A172 (cell line): ENCODE results near the gene MCF2L2. TPM values are rescaled to one million over a fixed set of nuclear protein-coding genes. Genes with fewer than 3 reads are reported as not detected.
"Not testable (repeated sequence)": the region's sequence is repeated elsewhere in the genome, so short reads cannot be mapped to it uniquely, and the experiment has no call there.

Source experiments
- DNase-seq: peaks from one replicate; pipeline ENCODE4 v3.0.0-alpha.2; 2015; ENCODE audit warnings: low spot score
- total RNA-seq: library from RNA; depleted of rRNA; stranded (reverse); fragments of >200 nt; shearing (Covaris generic); gene quantifications from 2 replicates; pipeline ENCODE4 v1.2.3, GENCODE V29; 2014

The MCF2L2 gene
- total RNA-seq, 1 experiment from 2014 or later = 0.22 TPM

DNA sequence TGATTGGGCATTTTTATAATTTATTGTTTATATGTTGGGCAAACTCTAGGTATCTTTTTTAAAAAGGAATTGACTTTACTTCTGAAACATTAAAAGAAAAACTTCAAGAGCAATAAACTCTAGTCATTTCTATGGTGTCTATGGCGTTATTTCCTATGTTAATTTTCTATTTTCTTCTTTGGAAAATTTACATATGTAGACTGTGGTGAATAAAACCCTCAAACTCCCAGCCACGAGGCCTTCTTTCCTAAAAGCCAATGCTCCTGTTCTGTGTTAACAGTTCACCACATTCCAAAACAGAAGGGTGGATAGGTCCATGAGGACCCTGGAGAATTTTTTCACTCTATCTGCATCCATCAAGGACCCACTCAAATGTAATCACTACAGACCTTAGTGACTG is 219.6 kb downstream of the MCF2L2 start:
- DNase-seq = no peak

DNA sequence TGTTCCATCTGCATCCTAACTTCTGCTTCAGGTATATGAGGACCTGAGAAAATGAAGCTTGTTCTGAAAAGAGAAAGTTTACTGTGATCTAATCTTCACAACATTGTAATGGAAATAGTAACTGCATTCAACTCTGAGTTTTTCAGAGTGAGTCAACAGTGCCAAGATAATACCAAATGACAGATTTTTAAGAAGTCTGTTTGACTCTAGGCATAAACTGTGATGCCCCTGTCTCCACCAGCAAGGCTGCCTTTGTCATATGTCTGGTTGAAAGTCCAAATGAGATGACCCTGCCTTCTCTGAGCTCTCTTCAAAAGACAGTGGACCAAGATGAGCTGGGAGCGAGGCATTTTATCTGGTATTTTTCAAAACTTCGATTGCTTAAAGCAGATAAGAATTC is 220.2 kb downstream of the MCF2L2 start:
- DNase-seq = no peak

DNA sequence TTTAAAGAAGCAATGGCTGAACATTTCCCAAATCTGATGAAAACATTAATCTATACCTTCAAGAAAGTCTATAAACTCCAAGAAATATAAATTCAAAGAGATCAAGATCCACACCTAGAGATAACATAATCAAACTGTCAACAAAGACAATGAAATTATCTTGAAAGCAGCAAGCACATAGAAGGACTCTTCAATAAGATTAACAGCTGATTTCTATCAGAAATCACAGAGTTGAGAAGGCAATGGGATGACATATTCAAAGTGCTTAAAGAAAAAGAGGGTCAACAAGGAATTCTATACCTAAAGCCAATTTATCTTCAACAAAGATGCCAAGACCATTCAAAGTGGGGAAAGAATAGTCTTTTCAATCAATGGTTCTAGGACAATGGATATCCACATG is 224.7 kb downstream of the MCF2L2 start:
- DNase-seq = no peak

DNA sequence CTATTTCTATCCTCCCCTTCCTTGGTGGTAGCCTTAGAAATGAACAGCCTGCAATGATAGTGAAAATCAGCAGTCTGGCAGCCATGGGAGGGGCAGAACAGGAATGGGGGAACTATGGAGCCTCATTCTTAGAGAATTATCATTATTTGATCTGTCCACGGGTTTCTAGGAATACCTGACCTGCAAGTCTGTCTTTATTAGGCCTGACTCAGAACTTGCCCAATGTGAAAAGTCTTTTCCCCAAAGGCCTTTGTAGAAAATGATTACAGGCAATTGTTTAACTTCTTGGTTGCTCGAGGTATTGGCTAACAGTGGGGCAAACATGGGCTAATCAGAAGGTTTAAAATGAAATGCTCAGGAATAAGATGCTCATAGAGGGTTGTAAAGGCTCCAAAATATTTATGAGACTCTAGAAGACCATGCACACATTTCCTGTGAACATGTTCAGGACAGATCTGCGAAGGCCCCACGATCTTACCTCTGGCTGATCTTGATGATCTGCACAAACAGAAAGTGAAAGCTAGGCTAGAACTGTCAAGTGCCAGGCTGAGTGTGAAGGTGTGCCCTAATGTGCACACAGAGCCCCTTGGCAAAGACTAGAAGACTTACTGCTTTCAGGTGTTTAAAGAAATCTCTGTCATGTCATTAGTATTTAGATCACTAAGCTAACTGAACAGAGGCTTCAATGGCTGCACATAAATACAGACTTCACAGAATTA is 226.3 kb downstream of the MCF2L2 start:
- no peak for DNase-seq

DNA sequence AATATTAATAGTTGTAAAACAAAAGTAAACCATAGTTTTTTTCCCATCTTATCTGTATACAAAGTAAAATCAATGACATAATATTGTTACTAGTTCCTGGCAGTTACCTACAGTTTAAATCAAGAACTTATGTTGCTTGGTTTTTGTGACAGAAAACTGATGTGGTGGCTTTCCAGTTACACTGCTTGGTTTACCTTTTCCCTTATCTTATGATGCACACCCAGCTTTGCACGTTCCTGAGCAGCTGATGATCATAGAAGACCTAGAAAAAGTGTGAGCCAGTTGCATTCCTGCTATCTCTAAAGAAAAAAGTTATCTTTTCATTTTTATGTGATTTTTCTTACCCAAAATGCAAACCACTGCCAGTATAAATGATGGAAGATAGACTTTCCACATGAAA is 229.5 kb downstream of the MCF2L2 start:
- no peak for DNase-seq

DNA sequence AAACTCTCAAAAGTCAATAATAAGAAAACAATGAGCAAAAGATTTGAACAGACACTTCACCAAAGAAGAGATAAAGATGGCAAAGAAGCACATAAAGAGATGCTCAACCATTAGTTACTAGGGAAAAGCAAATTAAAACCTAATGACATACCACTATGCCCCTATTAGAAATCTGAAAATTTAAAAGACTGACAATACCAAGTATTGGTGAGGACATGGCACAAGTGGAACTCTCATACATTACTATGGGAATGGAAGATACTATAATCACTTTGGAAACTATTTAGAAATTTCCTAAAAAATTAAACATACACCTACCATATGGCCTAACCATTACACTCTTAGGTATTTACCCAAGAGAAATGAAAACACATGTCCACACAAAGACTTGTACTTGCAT is 230.7 kb downstream of the MCF2L2 start:
- no peak for DNase-seq

DNA sequence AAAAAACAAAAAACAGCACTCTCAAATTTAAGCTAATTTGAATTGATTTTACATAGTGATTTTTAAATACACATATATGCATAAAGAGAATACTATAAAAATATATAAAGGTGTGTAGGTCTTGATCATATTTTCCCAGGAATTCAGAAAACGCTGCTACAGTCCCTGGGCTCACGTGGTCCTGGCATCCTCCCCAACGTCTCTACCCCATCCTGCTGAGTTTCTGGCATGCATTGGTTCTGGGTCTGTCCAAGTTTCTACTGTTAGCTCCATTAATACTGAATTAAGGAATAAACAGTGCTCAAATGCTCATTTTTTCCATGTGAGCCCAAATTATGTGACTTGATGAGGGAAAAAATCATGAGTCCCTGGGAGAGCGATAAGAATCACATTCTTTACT is 233.2 kb downstream of the MCF2L2 start:
- no peak for DNase-seq

DNA sequence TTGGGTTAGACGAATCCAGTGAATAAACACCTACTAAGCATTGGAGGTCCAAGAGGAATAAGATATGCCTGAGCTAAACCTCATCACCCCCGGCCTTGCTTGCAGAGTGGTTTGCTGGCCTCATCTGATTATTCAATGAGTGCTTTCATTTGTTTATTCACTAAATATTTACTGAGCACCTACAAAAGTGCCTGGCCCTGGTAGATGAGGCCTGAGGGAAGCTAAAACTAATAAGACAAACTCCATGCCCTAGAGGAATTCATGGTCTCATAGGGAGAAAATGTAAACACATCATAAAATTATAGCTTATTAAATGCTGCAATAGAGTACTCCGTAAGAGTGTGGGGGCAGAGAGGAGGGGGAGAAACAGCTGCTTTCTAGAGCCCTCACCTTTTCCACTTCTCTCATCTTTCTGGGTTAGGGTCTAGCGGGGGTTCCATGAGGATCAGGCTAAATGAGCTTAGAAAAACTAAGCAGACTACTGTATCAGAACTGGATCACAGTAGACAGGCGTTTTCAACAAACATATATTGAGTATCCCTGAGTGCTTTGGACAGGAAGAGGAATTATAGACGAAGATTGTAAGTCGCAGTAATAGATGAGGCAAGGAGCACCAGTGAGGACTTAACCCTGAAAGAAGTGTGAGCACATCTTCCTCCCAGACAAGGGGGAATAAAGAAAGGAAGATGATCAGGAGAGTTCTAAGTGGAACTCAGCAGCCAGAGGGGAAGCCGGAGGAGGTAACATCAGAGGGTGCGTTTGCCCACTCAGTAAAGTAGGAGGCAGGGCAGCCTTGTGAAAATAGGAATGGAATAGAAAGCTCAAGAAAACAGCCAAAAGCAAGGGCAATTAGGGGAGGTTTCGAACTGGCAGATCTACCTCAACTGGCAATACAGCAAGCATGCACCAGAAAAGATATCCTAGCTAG is 234.4 kb downstream of the MCF2L2 start:
- no peak for DNase-seq

DNA sequence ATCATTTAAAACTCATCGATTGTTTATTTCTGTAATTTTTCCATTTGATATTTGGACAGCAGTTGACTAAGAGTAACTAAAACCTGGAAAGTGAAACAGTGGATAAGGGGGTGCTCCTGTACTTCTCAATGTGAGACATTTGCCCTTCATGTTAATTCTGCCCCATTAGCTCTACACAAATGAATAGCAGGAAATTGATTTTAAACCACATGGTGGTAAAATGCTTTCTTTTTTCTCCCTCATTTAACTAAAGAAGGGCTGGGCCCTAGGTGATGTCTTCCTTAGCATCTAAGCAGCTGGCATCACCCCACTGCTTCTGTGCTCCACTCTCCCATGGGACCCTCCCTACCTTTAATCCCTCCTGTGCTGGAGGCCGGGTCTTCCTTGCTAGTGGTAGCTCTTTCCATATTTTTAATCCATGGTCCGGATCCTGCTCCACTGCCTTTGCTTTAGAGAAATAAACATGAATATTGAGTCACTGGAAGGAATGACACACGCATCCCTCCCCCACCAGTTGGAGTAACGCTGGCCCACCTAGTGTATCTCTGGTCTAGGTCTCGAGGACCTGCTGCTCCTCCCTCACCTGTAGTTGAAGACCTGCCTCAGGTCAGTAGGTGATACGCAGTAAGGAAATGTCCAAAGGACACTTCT is 235.6 kb downstream of the MCF2L2 start:
- DNase-seq = no peak

DNA sequence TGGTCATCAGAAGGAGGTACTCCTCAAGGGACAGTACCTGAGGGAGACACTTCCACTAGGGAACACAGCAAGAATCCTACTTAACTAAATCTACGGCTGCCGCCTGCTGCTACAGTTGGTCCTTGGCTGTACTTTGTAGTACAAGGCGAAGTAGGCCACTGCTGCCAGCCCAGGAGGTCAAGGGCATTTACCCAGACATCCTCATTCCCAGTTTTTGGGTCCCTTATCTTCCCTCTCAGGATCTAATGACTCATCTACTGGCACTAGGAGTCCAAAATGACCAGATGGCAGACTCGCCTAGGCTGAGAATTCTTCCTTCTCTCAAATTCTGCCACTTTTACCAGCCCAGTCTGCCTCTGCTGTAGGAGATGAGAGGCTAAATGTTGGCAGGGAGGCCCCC is 238.8 kb downstream of the MCF2L2 start:
- DNase-seq = peak; percentile 35

DNA sequence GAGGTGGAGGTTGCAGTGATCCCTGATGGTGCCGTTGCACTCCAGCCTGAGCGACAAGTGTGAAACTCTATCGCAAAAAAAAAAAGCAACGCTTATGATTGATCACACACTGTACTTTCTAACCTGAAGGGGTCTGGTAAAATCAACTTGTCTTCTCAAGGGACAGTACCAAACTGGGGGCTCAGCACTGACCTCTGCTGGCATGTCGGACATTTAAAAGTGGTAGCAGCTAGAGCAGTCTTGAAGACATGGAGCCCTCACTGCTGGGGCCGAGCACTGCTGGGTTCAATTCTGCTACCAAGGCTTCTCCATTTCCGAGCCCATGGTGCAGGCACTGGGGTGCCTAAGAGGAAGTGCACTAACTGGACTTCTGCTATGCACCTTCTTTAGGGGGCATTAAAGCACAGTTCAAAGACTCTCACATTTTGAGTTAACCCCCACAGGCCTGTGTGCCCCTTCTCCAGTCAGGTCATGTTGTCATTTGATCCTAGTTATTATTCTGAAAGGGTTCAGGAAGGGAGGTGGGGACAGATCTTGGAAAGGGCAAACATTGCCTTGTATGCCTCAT is 239.4 kb downstream of the MCF2L2 start:
- DNase-seq = no peak

DNA sequence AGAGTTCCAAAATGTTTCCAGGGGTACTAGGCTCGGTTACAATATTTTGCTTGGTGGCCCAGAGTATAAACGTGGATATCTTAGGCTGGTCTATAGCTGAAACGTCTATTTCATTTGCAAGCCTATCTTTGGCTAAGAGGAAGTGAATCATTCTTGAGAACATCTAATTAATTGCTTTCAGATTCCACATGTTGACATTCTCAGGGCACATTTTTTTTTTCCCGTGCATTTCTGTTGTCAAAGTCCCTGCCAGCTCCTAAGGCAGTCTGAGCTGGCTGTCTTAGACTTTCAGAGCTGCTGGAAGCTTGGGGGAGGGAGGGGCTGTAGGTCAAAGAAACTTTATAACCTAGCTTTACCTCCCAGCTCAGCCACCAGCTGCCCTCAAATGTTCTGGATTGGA is 242.7 kb downstream of the MCF2L2 start:
- DNase-seq = peak; percentile 91

DNA sequence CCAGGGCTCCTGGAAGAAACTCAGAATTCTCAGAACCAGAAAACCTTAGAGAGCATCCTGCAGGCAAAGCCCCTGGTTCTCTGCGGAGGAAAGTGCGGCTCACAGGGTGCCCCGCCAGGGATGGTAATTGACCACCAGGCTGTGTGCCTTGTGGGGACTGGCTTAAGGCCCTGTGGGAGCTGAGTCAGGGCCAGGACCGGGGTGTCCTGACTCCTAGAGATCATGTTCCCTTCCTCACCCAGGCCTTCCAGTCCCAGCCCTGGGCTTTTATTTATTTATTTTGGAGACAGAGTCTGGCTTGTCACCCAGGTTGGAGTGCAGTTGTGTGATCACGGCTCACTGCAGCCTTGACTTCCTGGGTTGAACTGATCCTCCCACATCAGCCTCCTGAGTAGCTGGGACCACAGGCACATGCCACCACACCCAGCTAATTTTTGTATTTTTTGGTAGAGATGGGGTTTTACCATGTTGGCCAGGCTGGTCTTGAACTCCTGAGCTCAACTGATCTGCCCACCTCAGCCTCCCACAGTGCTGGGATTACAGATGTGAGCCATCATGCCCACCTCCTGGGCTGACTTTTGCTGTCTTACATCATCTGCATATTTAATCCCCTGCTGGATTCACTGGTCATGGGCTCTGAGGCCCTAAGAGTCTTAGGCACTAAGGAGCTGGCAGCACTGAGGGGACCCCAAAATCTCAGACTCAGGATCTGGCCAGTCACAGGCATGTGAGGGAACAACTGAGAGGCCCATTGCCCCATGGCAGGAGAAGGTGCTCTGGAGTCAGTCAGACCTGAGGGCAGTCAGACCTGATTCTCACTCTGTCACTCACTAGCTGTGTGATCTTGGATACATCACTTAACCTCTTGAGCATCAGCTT is 245.4 kb downstream of the MCF2L2 start:
- DNase-seq = no peak

DNA sequence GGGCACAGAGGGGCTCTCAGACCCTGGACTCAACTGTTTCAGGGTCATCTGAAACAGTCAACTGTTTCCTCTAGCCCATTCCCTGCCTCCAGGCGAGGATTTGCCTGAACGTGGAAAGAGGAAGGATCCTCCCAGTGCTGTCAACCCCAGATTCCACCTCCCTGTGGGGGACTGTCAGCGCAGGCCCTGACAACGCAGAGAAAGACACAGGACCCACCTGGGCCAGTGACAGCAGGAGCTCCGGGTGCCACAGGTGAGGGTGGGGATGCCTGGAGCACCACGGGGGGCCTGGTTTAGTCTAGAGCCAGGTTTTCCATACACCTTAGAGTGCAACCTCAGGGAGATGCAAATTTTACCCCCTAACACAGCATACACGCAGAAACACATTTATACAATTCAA is 246.3 kb downstream of the MCF2L2 start:
- DNase-seq = no peak

DNA sequence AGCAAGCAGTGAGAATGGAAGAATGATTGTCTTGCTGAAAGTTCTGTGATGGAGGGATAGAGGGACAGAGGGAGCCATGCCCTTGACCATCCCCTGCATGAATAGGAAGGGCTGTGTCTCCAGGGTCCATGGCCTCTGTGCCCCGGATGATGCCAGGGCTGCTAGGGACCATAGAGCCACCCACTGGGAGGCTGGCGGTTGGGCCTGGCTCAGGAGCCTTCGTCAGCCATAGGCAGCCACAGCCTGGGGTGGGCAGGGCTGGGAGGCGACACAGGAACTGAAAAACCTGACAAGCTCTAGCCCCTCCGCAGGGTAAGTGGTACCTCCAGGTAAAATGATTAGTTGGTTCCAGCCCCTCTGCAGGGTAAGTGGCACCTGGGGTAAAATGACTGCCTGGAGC is 246.8 kb downstream of the MCF2L2 start:
- DNase-seq = no peak

DNA sequence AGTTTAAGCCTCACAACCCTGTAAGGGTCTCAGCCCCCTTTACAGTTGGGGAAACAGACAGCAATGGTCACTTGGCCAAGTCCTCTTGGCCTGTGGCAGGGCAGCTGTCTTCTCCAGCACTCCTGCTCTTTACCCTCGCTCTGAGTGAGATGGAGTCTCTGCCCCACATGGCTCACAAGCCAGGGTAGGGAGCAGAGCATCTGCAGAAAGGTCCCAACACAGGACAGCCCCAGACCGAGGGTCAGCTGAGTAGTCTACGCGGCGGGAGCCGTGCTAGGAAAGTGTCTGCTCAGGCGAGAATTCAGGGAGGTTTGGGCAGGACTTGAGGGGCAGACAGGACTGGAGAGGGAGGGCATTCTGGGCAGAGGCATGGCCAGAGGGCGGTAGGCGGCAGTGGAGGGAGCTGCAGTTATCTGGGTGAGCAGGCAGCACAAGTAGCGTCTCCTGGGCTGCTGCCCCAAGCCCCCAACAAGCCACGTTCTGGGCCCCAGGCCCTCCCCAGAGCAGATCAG is 247.6 kb downstream of the MCF2L2 start:
- no peak for DNase-seq

DNA sequence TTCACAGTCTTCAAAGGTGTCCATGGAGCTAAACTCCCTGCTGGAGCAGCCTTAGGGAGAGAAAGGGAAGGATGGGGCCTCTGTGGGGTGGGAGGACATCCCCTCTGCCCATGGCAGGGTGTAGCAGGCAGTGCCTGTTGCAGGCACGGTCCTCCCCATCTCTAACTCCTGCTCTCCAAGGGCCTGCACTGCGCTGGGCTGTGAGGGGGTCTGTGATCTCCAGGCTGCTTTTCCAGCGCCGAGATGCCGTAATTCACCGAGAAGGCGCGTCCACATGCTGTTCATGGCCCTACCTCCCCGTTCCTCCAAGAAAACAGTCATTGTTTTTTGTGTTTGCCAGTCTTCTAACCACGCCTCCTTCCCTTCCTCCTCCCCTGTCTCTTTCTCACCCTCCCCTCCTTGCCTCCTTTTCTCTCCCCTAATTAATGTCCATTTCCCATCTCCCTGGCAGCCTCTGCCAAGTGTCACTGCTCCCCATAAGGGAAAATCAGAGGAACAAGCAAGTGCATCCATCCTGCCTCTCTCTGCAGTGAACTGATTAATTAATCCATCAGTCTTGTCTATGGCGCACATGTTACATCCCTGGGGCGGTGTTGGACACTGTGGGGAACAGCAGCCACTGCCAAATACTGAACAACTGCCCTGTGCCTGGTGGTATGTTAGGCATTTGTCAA is 248.2 kb downstream of the MCF2L2 start:
- no peak for DNase-seq

DNA sequence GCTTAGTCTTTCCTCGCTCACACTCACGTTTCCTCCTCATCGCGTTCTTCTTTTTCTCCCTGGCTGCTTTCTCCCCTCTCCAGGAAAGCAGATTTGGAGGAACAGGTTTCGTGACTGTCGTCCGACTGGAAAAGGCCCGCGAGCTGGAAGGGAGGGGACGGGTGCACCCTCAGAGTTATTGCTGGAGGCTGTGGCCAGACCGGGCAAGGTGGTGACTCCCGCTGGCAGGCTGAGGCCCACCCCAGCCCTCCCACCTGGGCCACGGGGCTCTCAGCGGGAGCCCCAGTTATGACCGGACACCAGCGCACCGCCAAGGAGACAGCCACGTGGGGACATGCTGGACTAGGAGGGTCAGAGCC is 248.9 kb downstream of the MCF2L2 start:
- DNase-seq = not testable (repeated sequence)

DNA sequence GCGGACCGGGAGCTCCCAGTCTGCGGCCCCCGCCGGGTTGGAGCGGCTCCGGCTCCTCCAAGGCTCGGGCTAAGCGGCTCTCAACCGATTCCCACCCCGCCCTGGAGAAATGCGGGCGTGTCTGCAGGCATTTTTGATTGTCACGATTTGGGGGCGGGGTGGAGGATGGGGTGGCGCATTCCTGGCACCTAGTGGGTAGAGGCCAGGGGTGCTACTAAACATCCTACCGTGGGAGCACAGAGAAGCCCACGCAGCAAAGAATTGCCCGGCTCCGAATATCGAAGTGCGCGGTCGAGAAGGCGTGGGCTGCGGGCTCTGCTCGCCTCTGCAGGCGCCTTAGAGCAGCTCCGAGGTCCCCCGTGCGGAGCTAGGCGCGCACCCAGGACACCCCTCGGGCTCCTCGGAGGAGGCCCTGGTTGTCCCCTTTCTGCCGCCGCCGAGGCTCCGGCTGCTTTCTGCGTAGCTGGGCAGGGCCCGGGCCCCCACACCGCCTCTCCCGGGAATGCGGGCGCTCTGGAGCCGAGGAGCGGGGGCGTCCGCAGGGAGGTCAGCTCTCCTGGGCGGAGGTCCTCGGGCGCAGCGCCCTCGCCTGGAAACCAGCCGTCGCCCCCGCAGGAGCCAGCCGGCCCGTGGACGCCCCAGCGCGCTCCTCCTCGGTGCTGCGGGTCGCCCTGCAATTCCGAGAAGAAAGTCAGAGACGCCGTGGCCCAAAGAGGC is 249.4 kb downstream of the MCF2L2 start:
- peak; percentile 30 for DNase-seq

DNA sequence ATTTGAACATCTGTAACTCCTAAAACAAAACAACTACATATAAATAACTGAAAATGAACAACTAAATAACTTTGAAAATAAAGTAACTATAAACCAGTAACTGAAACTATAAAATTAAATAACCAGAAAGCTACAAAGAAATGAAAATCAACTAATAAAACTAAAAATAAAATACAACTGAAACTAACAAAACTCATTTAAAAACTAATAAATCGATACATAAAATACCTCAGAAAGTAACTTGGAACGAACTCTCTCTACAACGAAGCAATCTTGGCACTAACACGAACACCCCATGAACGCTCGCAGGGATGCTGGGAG is 249.9 kb downstream of the MCF2L2 start:
- no peak for DNase-seq
